Measurements from ENCODE around the gene PSMD2. TPM values are rescaled to one million over a fixed set of nuclear protein-coding genes. Genes with fewer than 3 reads are reported as not detected.
"Not testable (repeated sequence)": the region's sequence is repeated elsewhere in the genome, so short reads cannot be mapped to it uniquely, and the experiment has no call there.

Gene PSMD2
- total RNA-seq, 4 donors from 2014 or later, result 63.6 to 234 (median 195) TPM

DNA sequence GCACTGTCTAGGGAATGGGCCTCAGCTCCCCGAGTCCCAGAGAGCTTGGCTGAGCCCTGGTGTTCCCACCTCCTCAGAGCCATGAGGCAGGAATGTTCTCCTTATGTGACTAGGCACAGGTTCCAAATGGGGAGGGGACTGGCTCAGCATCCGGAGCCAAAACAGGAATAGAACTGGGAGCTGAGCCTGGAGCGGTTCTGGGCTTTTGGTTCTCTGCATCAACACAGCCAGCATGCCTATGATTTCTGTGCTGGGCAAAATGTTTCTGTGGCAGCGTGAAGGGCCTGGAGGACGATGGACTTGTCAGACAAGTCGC is 38.3 kb downstream of the PSMD2 start, which contains the start of gene FAM131A:
Gene FAM131A (plus strand): TSS at position 202 of the 316 bp plus-strand sequence. CDS start 31 bp downstream, at position 233.
- Histone ChIP-seq H3K9me3 (no peaks in the 10 kb centered on the region), H3K27ac (peak within 1 kb of the TSS; percentile 94 to 99 (median 97)), H3K36me3 (peaks cover 0 to 19% (median 5%) of the 10 kb centered on the region in 4 donors), H3K4me1 (peaks cover 12 to 28% (median 24%) of the 10 kb centered on the region in 4 donors), H3K27me3 (no peaks in the 10 kb centered on the region), H3K4me3 (peak within 1 kb of the TSS; percentile 70 to 95 (median 82))
- no peak for TF ChIP-seq POLR2A (IDR thresholded peaks at IDR 0.05)
- TF ChIP-seq, protein P1, sequence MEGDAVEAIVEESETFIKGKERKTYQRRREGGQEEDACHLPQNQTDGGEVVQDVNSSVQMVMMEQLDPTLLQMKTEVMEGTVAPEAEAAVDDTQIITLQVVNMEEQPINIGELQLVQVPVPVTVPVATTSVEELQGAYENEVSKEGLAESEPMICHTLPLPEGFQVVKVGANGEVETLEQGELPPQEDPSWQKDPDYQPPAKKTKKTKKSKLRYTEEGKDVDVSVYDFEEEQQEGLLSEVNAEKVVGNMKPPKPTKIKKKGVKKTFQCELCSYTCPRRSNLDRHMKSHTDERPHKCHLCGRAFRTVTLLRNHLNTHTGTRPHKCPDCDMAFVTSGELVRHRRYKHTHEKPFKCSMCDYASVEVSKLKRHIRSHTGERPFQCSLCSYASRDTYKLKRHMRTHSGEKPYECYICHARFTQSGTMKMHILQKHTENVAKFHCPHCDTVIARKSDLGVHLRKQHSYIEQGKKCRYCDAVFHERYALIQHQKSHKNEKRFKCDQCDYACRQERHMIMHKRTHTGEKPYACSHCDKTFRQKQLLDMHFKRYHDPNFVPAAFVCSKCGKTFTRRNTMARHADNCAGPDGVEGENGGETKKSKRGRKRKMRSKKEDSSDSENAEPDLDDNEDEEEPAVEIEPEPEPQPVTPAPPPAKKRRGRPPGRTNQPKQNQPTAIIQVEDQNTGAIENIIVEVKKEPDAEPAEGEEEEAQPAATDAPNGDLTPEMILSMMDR (IDR thresholded peaks at IDR 0.05), result peak in 1 of 5 experiments; percentile 12
- peak in 1 of 3 donors; percentile 35 for TF ChIP-seq POLR2AphosphoS5 (IDR thresholded peaks at IDR 0.05)
- no peak for TF ChIP-seq EP300 (IDR thresholded peaks at IDR 0.05; ENCODE audit: low read depth)
- 70 to 75% methylated on average over 3 to 6 of the region's 6 CpGs for WGBS, 2 donors (ENCODE audit: low coverage in 1 of 2)
- peak; percentile 53 for DNase-seq
- in situ Hi-C loops (cut with MboI; ENCODE audit: low pct_ligation_motif_present in 1 of 4, low pct_unique_long_range_greater_than_20kb in 1 of 4, low sequenced_read_pairs in 3 of 4) (no loop called here), intact Hi-C loops (cut with DNase I; ENCODE audit: low total_unique reads) (no loop called here)

DNA sequence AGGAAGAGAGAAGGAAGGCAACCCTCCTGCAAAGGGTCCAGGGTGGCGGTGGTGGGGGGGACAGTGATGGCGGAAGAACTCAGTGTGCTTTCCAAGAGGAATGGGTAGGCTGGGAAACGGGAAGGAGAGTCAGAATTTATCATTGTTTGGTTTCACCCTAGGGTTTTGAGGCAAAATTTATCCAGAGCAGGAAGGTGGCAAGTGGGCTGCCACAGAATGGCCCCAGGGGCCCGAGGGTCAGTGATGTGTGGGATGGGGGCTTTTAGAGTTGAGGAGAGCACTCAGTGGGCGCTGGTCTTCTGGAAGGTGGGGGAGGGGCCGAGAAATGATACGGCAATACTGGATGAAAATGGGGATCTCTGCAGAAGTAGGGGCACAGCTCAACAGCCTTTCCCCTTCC is 38.9 kb downstream of the PSMD2 start:
- H3K36me3 ChIP-seq, result peaks cover 0 to 19% (median 8%) of the 10 kb centered on the region in 4 donors
- peak overlapping the region; percentile 94 to 99 (median 97) for H3K27ac ChIP-seq
- TF ChIP-seq EP300 (IDR thresholded peaks at IDR 0.05; ENCODE audit: low read depth), result no peak
- TF ChIP-seq POLR2AphosphoS5 (IDR thresholded peaks at IDR 0.05), result no peak
- TF ChIP-seq POLR2A (IDR thresholded peaks at IDR 0.05), result no peak
- TF ChIP-seq, protein P1 (IDR thresholded peaks at IDR 0.05), result no peak

DNA sequence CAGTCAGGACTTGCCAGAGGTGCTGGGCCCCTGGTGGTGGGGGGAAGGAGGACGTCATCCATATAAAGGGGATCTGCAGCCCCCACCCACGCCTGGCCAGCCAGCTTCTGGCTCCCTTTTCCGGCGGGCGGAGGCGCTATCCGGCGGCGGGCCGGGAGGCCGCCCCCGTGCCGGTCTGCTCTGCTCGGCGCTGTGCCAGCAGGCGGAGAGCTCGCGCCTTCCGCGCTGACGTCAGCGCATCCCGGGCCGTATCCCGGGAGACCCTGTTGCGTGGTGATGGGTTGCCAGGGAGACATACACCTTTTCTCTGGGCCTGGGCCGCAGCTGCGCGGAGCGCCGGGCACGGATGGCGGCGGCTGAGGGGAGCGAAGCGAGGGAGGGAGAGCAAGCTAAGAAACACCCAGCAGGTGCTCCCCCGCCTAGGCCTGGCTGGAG is 39.5 kb downstream of the PSMD2 start:
- intact Hi-C loops (cut with DNase I; ENCODE audit: low total_unique reads), result no loop called here
- peak; percentile 66 for DNase-seq
- no peaks in the 10 kb centered on the region for H3K27me3 ChIP-seq
- H3K4me3 ChIP-seq, result peak overlapping the region in 2 of 4 donors; percentile 12 to 29
- H3K4me1 ChIP-seq, result peaks cover 12 to 28% (median 24%) of the 10 kb centered on the region in 4 donors
- WGBS, 2 donors (ENCODE audit: low coverage in 1 of 2), result 38% methylated on average over 22 of the region's 37 CpGs; no CpG with 5 or more reads in 1 of the 2 donors
- TF ChIP-seq EP300 (IDR thresholded peaks at IDR 0.05; ENCODE audit: low read depth) (no peak), POLR2AphosphoS5 (IDR thresholded peaks at IDR 0.05) (peak in 2 of 3 donors; percentile 28 to 38), POLR2A (IDR thresholded peaks at IDR 0.05) (no peak)
- TF ChIP-seq, protein P1 (IDR thresholded peaks at IDR 0.05), result peak in 2 of 5 experiments; percentile 5 to 17
- peak overlapping the region; percentile 94 to 99 (median 97) for H3K27ac ChIP-seq
- peaks cover 0 to 21% (median 9%) of the 10 kb centered on the region in 4 donors for H3K36me3 ChIP-seq
- in situ Hi-C loops (cut with MboI; ENCODE audit: low pct_ligation_motif_present in 1 of 4, low pct_unique_long_range_greater_than_20kb in 1 of 4, low sequenced_read_pairs in 3 of 4), result no loop called here
- no peaks in the 10 kb centered on the region for H3K9me3 ChIP-seq

More for the DNA sequence above, 38.9 kb downstream of the PSMD2 start:
- Histone ChIP-seq H3K4me3 (peak overlapping the region in 1 of 4 donors; percentile 12), H3K27me3 (no peaks in the 10 kb centered on the region), H3K4me1 (peaks cover 12 to 28% (median 24%) of the 10 kb centered on the region in 4 donors), H3K9me3 (no peaks in the 10 kb centered on the region)
- DNase-seq, result no peak
- in situ Hi-C loops (cut with MboI; ENCODE audit: low pct_ligation_motif_present in 1 of 4, low pct_unique_long_range_greater_than_20kb in 1 of 4, low sequenced_read_pairs in 3 of 4) (no loop called here), intact Hi-C loops (cut with DNase I; ENCODE audit: low total_unique reads) (no loop called here)
- WGBS, 2 donors (ENCODE audit: low coverage in 1 of 2), result 66 to 76% methylated on average over 5 to 7 of the region's 7 CpGs

DNA sequence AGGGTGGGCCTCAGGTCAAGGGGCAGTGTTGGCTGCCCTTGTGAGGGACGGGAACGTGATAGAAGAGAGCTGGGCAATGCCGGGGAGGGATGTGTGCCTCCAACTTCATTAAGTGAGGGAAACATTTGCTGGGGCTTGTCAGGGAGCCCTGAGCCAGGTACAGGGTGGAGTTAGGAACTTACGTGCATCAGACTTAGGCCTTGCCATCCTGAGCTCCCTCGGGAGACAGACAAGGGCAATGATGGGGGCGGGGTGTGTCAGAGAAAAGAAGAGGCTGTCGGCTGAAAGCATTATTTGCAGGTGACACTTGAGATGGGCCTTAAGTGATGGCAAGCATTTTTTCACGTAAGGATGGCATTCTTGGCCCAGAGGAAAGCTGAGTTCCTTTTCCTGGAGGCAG is 40.0 kb downstream of the PSMD2 start:
- TF ChIP-seq, protein P1 (IDR thresholded peaks at IDR 0.05), result no peak
- TF ChIP-seq POLR2A (IDR thresholded peaks at IDR 0.05) (no peak), EP300 (IDR thresholded peaks at IDR 0.05; ENCODE audit: low read depth) (no peak), POLR2AphosphoS5 (IDR thresholded peaks at IDR 0.05) (no peak)
- intact Hi-C loops (cut with DNase I; ENCODE audit: low total_unique reads) (no loop called here), in situ Hi-C loops (cut with MboI; ENCODE audit: low pct_ligation_motif_present in 1 of 4, low pct_unique_long_range_greater_than_20kb in 1 of 4, low sequenced_read_pairs in 3 of 4) (no loop called here)
- Histone ChIP-seq H3K4me1 (peaks cover 12 to 28% (median 24%) of the 10 kb centered on the region in 4 donors), H3K36me3 (peaks cover 0 to 24% (median 9%) of the 10 kb centered on the region in 4 donors), H3K27ac (peak overlapping the region; percentile 94 to 99 (median 97)), H3K9me3 (no peaks in the 10 kb centered on the region), H3K27me3 (no peaks in the 10 kb centered on the region), H3K4me3 (peak overlapping the region in 2 of 4 donors; percentile 12 to 29)
- no peak for DNase-seq
- WGBS, 2 donors (ENCODE audit: low coverage in 1 of 2), result 60 to 68% methylated on average over 2 to 8 of the region's 8 CpGs

DNA sequence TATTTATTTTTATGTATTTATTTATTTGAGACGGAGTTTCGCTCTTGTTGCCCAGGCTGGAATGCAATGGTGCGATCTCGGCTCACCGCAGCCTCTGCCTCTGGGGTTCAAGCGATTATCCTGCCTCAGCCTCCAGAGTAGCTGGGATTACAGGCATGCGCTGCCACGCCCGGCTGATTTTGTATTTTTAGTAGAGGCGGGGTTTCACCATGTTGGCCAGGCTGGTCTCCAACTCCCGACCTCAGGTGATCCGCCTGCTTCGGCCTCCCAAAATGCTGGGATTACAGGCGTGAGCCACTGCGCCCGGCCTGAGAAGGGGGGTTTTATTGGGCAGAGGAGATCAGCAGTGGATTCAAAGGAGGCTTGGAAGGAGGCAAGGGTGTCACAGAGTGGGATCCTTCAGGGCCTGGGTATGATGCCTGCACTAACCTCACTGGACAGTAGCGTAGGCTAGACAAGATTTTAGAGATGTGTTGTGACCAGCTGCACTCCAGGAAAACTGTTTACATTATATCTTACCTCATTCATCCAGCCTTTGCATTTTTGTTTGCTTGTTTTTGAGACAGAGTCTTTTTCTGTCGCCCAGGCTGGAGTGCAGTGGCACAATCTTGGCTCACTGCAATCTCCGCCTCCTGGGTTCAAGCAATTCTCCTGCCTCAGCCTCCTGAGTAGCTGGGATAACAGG is 40.6 kb downstream of the PSMD2 start:
- in situ Hi-C loops (cut with MboI; ENCODE audit: low pct_ligation_motif_present in 1 of 4, low pct_unique_long_range_greater_than_20kb in 1 of 4, low sequenced_read_pairs in 3 of 4); DNase-seq; H3K9me3 ChIP-seq; intact Hi-C loops (cut with DNase I; ENCODE audit: low total_unique reads); H3K4me3 ChIP-seq; H3K27me3 ChIP-seq: not testable (repeated sequence)
- H3K4me1 ChIP-seq, result peaks cover 12 to 28% (median 24%) of the 10 kb centered on the region in 4 donors
- H3K27ac ChIP-seq, result peak overlapping the region in 3 of 4 donors; percentile 94 to 99 (median 97)
- 83 to 90% methylated on average over 5 to 19 of the region's 19 CpGs for WGBS, 2 donors (ENCODE audit: low coverage in 1 of 2)
- peaks cover 0 to 24% (median 8%) of the 10 kb centered on the region in 4 donors for H3K36me3 ChIP-seq

Measured in transverse colon (tissue), 4 donors.